ENCODE data around the gene GTF3C1. TPM values are rescaled to one million over a fixed set of nuclear protein-coding genes. Genes with fewer than 3 reads are reported as not detected.

Gene GTF3C1
- total and polyA plus RNA-seq, 2 of the 8 experiments (the other 6 are each of a cell fraction or from before 2014, with no cell fraction given), result 89.3 to 126 TPM

- no peaks in the 10 kb centered on the region for H3K27me3 ChIP-seq (replicated peaks in 1 of 4; ENCODE audit: control insufficient read depth in 3 of 4, extremely low read depth in 1 of 4, insufficient read depth in 3 of 4, low read length in 3 of 4)
- H3K18ac ChIP-seq (ENCODE audit: extremely low read depth, low read length), result no peak overlapping the region
- no peak overlapping the region for H3K9ac ChIP-seq (replicated peaks in 1 of 4; ENCODE audit: extremely low read depth in 1 of 4, low read depth in 3 of 4, low read length in 3 of 4)
- H2AFZ ChIP-seq (ENCODE audit: low read length), result no peak overlapping the region
- H3K14ac ChIP-seq (ENCODE audit: insufficient read length), result no peak overlapping the region
- 90% methylated on average over 19 of the region's 19 CpGs; no CpG with 5 or more reads in 1 of the 2 experiments for WGBS, 2 experiments (ENCODE audit: extremely low coverage in 1 of 2, insufficient coverage in 1 of 2, insufficient read length in 1 of 2, insufficient replicate concordance in 2 of 2, low coverage in 1 of 2, low lambda C conversion rate in 2 of 2, missing lambda C conversion rate in 1 of 2)
- H2BK5ac ChIP-seq (ENCODE audit: low read depth, low read length), result no peak overlapping the region
- H3K79me2 ChIP-seq (ENCODE audit: control insufficient read depth in 1 of 2, insufficient read depth in 2 of 2, low read length in 2 of 2), result no peaks in the 10 kb centered on the region
- no peak overlapping the region for H2BK15ac ChIP-seq (ENCODE audit: low read length)
- no peak overlapping the region for H2BK120ac ChIP-seq (replicated peaks; ENCODE audit: low read depth, low read length)
- POLR2A ChIA-PET (ENCODE audit: partially characterized antibody), result no interaction called here
- no peak overlapping the region for H2AK5ac ChIP-seq (ENCODE audit: low read depth, low read length)
- H4K8ac ChIP-seq (ENCODE audit: extremely low read depth, insufficient read depth, low read length), result no peak overlapping the region
- peaks cover 34 to 78% (median 71%) of the 10 kb centered on the region in 4 experiments for H3K36me3 ChIP-seq (ENCODE audit: control insufficient read depth in 2 of 4, insufficient read depth in 4 of 4, low read length in 3 of 4)
- TF ChIP-seq TAF7 (optimal IDR thresholded peaks at IDR 0.05; ENCODE audit: borderline replicate concordance, low read depth, low read length), result no peak
- TF ChIP-seq CHD1 (IDR thresholded peaks at IDR 0.05; ENCODE audit: low read depth, low read length), result no peak
- no peak for TF ChIP-seq CBX5 (IDR thresholded peaks at IDR 0.05; ENCODE audit: low read depth, low read length)
- TF ChIP-seq EGR1 (IDR thresholded peaks at IDR 0.05; ENCODE audit: borderline replicate concordance, low read depth, low read length), result no peak
- TF ChIP-seq ATF3 (IDR thresholded peaks at IDR 0.05; ENCODE audit: insufficient read depth, low read depth, low read length), result no peak
- TF ChIP-seq POU5F1 (IDR thresholded peaks at IDR 0.05; ENCODE audit: low read depth, low read length), result no peak
- no peak for TF ChIP-seq TCF12 (IDR thresholded peaks at IDR 0.05; ENCODE audit: low read depth, low read length)
- TF ChIP-seq NANOG (IDR thresholded peaks at IDR 0.05; ENCODE audit: insufficient read depth, low read depth, low read length, poor library complexity, severe bottlenecking), result no peak
- no peak for TF ChIP-seq RXRA (IDR thresholded peaks at IDR 0.05; ENCODE audit: insufficient read depth, low read depth, low read length)
- no peak for TF ChIP-seq RFX5 (IDR thresholded peaks at IDR 0.05; ENCODE audit: borderline replicate concordance, low read depth, low read length)
- no peak for TF ChIP-seq JUN (IDR thresholded peaks at IDR 0.05; ENCODE audit: low read depth, low read length)
- no peak for TF ChIP-seq E2F6 (IDR thresholded peaks at IDR 0.05)
- no peak for TF ChIP-seq RBBP5 (IDR thresholded peaks at IDR 0.05; ENCODE audit: borderline replicate concordance, low read depth, low read length)
- no peaks in the 10 kb centered on the region for H3K9me3 ChIP-seq (ENCODE audit: insufficient read depth in 2 of 2, low read depth in 1 of 2, low read length in 1 of 2)
- no peaks in the 10 kb centered on the region for H3K79me1 ChIP-seq (ENCODE audit: low read depth, low read length)
- no peak overlapping the region for H4K91ac ChIP-seq (replicated peaks; ENCODE audit: insufficient read length, low read length)
- CTCF ChIA-PET (ENCODE audit: partially characterized antibody), result interaction anchor here (0.7 kb wide), 1 partner anchor 9 kb away, joined by 3 read pairs; no protein-coding TSS in a partner anchor
- no peak overlapping the region for H3K4me2 ChIP-seq (ENCODE audit: insufficient read depth in 1 of 2, low read depth in 2 of 2, low read length in 2 of 2)
- no peak overlapping the region for H2BK12ac ChIP-seq (ENCODE audit: low read depth, low read length)
- no peak overlapping the region for H3K4me3 ChIP-seq (ENCODE audit: extremely low read depth in 1 of 4, insufficient read depth in 2 of 4, low read depth in 3 of 4, low read length in 4 of 4)
- no peaks in the 10 kb centered on the region for H3K23me2 ChIP-seq (ENCODE audit: low read depth, low read length)
- H3K4ac ChIP-seq (replicated peaks; ENCODE audit: insufficient read length, low read depth, low read length), result no peak overlapping the region
- H3K4me1 ChIP-seq (replicated peaks in 1 of 4; ENCODE audit: control insufficient read depth in 3 of 4, insufficient read depth in 4 of 4, low read length in 3 of 4), result no peaks in the 10 kb centered on the region
- no peak overlapping the region for H3K56ac ChIP-seq (replicated peaks; ENCODE audit: insufficient read length, low read depth, low read length)
- H3K27ac ChIP-seq (ENCODE audit: low read depth, low read length), result no peak overlapping the region
- no peak for FAIRE-seq
- no peak overlapping the region for H2BK20ac ChIP-seq (ENCODE audit: low read length)
- H4K20me1 ChIP-seq (replicated peaks in 1 of 2; ENCODE audit: control insufficient read depth in 1 of 2, insufficient read depth in 2 of 2, low read length in 2 of 2), result peaks cover 0 to 6% of the 10 kb centered on the region in 2 experiments
- H3K23ac ChIP-seq (ENCODE audit: insufficient read length), result no peak overlapping the region
- no peak overlapping the region for H4K5ac ChIP-seq (ENCODE audit: insufficient read length, low read depth, low read length)
- DNase-seq (ENCODE audit: low read depth in 1 of 2, low spot score in 2 of 2), result no peak
Measured at GRCh38 chr16:27471661-27472060, 78.1 kb downstream of the GTF3C1 start.
